Stimulated activated CD4-positive, alpha-beta T cell treated with anti-CD3 and anti-CD28 coated beads, Interleukin-4, amount 100 ng/mL, for 4 hours (primary cell): ENCODE results near the gene CDCP1.

Experiments used
- DNase-seq, 2 experiments: peaks; one replicate each; pipeline ENCODE4 v3.0.0-alpha.2; 2020

The CDCP1 gene

DNA sequence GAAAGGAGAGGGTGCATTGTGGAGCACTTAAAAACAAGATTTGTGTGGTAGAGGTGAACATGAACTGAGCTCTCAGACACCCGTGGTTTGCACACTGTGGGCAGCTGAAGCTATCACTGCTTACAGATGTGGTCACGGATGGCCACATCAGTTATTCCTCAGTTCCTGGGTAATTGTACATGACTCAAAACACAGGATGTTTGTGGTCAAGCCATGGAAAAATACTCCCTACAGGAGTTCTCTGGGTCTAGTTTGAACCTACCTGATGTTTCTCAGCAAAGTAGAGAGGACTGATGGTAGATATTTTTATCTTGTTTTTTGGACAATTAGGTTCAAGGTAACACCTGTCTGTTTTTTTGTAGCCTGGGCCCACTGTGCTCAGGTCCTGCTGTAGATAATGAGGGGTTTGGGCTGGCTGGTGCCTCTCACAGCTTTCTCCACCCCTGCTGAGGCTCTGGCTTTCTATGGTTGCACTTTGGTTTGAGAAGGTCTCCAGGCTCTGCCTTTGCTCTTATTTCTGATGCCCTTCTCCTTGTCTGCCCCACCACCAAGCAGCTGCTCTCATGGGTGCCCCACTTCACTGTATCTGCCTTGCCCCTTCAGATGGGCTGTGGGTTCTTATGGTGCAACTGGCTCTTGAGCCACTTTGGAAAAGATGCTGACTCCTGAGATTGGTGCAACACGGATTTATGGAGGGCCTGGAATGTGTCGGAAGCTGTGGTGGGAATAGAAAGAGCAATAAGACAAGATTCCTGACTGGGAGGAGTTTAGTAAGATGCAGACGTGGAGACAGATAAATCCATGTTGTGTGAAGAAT is 40.1 kb downstream of the CDCP1 start:
- DNase-seq = peak; percentile 34 to 66

- no peak for DNase-seq
These were observed 41.2 kb downstream of the CDCP1 start for GRCh38 chr3:45104715-45105711.

DNA sequence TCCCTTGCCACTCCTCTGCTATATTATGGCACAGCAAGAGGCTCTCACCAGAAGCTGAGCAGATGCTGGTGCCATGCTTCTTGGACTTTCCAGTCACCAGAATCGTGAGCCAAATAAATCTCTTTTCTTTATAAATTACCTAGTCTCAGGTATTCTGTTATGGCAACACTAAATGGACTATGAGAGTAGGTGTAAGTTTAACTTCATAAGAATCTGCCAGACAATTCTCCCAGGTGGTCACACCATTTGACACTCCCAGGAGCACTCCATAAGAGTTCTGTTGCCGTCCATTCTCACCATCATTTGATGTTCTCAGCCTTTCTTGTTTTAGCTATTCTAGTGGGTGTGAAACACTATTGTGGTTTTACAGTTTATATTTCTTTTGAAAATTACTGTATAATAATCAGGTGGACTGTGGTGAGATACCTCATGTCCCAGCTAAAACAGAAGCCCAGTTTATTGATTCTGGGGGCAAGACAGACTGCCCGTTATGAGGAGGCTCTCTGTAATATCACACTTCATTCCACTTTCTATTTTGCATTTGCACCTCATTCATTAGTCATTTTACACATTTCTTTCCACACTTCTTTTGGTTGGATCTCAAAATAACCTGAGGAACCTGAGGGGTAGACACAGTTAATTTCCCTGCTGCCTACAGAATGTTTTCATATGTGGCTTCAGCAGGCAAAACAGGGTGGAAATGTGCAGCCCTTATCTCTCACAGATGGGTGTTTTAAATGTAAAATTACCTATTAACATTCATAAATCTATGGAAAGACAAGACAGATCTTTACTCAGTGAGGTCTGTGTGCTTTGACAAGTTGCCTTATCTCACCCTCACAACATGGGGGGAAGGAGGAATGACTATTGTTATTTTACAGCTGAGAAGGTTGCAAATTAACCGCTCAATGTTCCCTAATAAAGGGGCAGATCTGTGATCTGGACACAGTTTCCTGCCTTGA is 42.1 kb downstream of the CDCP1 start:
- DNase-seq = no peak

- no peak for DNase-seq
These were observed 42.8 kb downstream of the CDCP1 start for GRCh38 chr3:45103334-45103733.

GRCh38 chr3:45100981-45101407 is 45.2 kb downstream of the CDCP1 start:
- no peak for DNase-seq

GRCh38 chr3:45098310-45098709 is 47.9 kb downstream of the CDCP1 start:
- DNase-seq = no peak

- no peak for DNase-seq
These were observed 48.8 kb downstream of the CDCP1 start for GRCh38 chr3:45097296-45097883.

DNA sequence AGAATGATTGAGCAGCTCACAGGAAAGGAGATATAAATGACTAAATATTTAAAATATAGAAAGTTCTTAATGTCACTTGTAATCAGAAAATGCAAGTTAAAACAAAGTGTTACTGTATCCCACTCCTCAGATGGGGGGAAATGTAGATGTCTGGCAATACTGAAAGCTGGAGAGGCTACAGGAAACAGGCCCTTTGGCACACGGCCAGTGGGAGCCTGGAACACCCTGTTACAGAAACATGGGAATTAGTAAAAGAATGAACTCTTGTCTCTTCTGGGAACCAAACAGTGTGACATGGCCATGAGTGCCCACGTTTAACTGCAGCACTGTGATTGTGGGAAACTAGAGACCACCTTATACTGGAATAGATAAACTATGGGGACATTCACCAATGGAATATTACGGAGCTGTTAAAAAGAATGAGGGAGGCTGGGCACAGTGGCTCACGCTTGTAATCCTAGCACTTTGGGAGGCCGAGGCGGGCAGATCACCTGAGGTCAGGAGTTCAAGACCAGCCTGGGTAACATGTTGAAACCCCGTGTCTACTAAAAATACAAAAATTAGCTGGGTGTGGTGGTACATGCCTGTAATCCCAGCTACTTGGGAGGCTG is 50.2 kb downstream of the CDCP1 start:
- no peak for DNase-seq

DNA sequence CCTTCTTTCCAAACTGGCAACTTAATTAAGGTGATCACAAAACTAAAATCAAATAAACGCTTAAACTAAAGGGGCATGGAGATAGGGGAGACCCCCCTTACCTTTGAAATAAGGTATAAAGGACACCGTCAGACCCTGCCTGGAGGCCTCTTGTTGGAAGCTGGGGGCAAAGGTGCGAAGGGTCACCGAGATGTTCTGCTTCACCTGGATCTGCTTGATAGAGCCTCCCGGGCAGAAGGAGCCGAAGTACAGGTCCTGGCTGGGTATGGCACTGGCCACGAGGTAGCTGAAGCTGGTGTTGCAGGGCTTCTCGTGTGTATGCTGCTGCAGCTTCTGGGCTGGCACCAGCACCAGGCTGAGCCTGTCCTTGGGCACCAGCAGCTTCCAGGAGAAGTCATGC is 53.0 kb downstream of the CDCP1 start:
- no peak for DNase-seq

DNA sequence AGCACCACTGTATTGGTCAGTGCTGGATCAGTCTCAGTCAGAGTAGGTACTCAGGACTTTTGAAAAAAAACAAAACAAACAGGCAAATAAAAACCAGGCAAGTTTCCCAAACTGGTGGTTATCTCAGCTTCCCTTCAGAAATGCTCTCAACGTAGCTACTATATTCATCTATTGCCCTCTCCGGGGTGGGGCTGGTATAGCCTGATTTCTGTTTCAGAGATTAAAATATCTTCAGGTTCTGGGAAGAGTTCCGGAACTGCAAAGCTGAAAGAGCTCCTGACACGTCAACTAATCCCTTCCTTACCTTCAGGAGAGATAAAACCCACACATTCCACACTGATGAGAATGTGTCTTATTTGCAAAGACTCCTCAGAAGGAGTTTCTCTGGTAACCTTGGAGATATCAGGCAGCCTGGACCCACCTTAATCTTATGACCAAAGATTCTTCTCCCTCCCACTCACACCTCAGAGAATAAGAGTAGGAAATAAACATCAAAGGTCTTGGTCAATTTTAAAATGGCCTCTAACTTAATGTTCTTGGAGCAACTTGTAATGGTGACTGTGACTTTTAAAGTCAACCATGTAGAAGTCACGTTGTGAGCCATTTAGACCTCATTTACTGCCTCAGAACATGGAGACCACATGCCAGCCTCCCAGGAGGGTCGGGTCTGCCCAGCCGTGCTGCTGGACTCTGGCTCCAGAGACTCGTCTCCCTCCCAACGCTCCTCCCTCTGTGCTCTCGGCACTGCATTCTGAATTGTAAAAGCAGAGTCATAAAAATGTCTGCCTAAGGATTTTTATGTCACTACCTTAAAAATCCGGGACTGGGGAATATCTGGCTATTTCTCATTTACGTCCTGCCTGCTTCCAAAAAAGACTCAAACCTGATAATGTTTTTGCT is 53.8 kb downstream of the CDCP1 start:
- no peak for DNase-seq

DNA sequence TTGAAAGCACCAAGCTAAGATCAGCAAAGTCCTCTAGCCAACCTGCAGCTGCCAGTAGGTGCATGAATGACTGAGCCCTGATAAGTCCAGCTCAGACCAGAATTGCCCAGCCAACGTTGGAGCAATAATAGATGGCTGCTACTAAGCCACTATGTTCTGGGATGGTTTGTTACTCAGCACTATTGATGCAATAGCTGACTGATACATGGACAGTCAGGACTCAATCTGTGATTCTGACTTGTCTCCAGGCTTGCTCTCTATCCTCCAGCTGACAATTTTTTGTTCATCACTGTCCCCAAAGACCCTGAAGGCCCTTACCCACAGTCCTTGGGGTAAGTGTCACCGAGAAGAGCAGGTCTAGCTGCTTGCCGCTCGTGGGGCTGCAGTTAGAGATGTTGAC is 55.3 kb downstream of the CDCP1 start:
- no peak for DNase-seq

- DNase-seq = no peak
These were observed 57.4 kb downstream of the CDCP1 start for GRCh38 chr3:45088543-45089358.

- no peak for DNase-seq
These were observed 59.0 kb downstream of the CDCP1 start for GRCh38 chr3:45087155-45087554.

DNA sequence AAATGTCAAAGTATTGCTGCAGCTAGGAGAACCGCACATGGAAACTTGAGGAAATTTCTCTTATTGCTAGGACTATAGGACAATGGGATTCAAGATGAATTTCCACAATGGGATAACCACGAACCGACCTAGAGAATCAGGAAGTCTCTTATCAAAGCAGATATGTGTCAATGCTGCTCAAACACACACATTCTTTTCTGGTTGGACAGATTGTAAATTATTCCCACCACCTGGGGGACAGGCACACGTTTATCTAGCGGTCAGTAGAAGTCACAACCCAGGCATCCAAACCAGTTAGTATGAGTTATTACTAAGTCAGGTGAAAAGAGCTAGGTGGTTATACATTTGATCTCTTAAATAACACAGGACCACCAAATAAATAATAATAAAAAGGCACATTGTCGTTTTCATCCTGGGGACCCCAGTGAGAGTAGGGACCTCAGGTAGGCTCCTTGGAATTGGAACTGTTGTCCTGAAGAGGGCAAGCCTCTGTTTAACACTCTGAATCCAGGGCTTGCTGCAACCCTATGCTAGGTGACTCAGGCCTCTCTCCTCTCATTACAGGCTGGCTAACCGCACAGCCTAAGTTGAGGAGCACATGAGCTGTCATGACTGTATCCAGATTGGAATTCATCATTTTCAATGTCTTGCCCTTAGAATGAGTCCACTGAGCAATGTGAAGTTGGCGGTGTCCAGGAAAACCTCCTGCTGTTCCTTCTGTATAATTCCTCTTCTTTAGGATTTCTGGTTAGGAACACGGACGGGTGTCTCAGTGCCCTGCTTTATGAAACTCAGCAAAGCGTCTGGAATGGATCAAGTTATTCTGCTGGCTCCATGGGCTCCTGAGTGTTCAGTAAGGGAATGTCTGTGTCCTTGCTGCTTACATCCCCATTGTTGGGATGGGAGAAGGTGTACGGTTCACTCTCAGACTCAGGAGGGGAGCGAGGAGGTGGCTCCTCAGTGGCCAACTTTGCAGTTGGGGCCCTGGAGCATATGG is 61.1 kb downstream of the CDCP1 start:
- DNase-seq = no peak

- DNase-seq = no peak
These were observed 61.8 kb downstream of the CDCP1 start for GRCh38 chr3:45084361-45084760.

DNA sequence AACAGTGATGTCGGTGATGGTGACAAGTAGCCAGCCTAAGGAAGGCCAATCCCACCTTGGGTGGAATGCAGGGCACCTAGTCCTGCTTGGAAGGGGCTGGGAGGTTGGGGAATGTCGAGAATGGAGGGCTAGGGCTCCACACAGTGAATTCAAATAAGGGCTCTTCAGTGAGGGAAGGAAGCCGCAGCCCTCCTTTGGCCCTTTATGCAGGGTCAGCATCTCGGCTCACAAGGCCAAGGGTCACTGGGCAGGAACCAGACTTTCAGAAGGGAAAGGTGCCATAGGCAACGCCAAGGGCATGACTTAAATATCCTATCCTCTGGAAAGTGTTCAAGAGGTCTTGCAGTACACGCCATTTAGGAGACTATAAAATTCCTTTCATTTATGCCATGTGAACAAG is 63.2 kb downstream of the CDCP1 start:
- DNase-seq = no peak

GRCh38 chr3:45082142-45082538 is 64.0 kb downstream of the CDCP1 start:
- no peak for DNase-seq

DNA sequence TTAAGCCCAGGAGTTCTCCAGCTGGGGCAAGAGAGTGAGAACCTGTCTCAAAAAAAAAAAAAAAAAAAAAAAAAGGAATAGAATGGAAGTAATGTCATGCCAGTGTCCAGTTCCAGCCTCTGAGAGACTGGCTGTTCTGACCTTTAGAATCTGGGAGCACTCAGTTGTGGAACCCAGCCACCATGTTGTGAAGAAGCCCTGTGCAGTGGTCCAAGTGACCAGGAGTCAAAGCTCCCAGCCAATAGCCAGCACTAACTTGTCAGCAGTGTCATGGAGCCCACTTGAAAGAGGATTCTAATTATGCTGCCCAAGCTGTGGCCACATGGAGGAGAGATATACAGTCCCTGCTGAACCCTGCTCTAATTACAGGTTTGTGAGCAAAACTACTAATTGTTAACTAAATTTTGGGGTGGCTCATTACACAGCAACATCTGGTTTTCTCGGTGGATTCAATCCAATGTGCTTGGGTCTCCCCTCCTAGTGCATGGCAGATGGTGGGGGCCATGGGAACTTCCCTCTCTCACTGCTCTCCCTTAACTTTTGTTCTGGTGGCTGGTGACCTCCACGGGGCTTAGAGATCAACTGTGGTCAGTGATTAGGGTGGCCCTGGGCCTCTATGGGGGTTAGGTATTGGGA is 64.6 kb downstream of the CDCP1 start:
- no peak for DNase-seq
